Measurements from ENCODE around the gene DNAJC1. TPM values are rescaled to one million over a fixed set of nuclear protein-coding genes. Genes with fewer than 3 reads are reported as not detected.

Gene DNAJC1
- total RNA-seq = 65.9 and 71.1 TPM in 2 replicates

GRCh38 chr10:22003177-22003963 is at the start of gene DNAJC1:
TSS of gene DNAJC1 (minus strand) at chr10:22003730. CDS start at chr10:22003434, 296 bp downstream.

Other genes with a start within 250 kb of the DNAJC1 start
- not detected in 2 replicates for gene EBLN1, start 214.3 kb upstream of the DNAJC1 start, total RNA-seq

Data from cardiac ventricle fibroblast (primary cell).